ENCODE data around the gene GSTM1. TPM values are rescaled to one million over a fixed set of nuclear protein-coding genes. Genes with fewer than 3 reads are reported as not detected.
"Not testable (repeated sequence)": the region's sequence is repeated elsewhere in the genome, so short reads cannot be mapped to it uniquely, and the experiment has no call there.

The GSTM1 gene
- total RNA-seq, 1 donor from 2014 or later = not detected

GRCh38 chr1:109659997-109660690, 27.5 kb upstream of the GSTM1 start:
- DNase-seq (ENCODE audit: low read depth in 2 of 2) = no peak

GRCh38 chr1:109660691-109661026, 27.0 kb upstream of the GSTM1 start:
- not testable (repeated sequence) for DNase-seq (ENCODE audit: low read depth in 2 of 2)

GRCh38 chr1:109661391-109661790, 26.2 kb upstream of the GSTM1 start:
- no peak for DNase-seq (ENCODE audit: low read depth in 2 of 2)

GRCh38 chr1:109664671-109665070, 22.9 kb upstream of the GSTM1 start:
- no peak for DNase-seq (ENCODE audit: low read depth in 2 of 2)

- peak in 1 of 2 donors; percentile 81 for DNase-seq (ENCODE audit: low read depth in 2 of 2)
Measured at GRCh38 chr1:109667452-109668122, 20.0 kb upstream of the GSTM1 start, which contains the start of gene GSTM2. TSS of gene GSTM2 (plus strand) at chr1:109668057. CDS start at chr1:109668116, 59 bp downstream.

DNA sequence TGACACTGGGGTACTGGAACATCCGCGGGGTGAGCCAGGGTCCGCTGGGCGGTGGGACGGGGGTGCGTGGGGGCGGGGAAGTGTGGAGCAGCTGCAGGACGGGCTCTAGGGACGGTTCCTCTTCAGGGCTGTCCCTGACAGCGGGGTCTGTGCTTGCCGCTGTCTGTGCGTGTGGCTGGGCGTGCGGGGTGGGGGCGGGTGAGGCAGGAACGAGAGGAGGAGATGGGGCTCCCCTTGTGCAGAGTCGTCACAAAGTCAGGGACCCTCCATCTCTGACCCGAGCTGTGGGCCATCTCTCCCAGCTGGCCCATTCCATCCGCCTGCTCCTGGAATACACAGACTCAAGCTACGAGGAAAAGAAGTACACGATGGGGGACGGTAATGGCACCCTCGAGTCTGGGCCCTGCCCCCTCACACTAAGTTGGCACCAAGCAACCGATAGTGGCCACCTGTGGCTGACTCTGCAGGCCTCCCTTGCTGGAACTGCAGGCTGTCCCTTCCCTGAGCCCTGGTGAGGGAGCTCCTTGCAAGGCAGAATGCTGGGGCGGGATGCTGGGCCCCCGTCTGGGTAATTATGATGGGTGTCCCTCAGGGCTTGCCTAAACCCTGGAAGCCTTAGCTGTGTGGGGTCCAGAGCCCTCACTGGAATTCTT, 19.4 kb upstream of the GSTM1 start:
- no peak for DNase-seq (ENCODE audit: low read depth in 2 of 2)

- DNase-seq (ENCODE audit: low read depth in 2 of 2) = no peak
Measured at GRCh38 chr1:109669246-109669948, 18.2 kb upstream of the GSTM1 start.

DNA sequence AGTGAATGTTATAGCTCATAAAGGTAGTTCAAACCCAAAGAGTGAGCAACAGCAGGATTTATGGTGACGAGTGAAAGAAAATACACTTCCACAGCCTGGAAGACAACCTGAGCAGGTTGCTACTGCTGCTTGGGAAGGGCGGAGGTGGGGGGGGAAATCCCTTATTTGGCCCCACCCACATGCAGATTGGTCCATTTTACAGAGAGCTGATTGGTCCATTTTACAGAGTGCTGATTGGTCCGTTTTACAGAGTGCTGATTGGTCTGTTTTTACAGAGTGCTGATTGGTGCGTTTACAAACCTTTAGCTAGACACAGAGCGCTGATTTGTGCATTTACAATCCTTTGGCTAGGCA, 17.7 kb upstream of the GSTM1 start:
- not testable (repeated sequence) for DNase-seq (ENCODE audit: low read depth in 2 of 2)

DNA sequence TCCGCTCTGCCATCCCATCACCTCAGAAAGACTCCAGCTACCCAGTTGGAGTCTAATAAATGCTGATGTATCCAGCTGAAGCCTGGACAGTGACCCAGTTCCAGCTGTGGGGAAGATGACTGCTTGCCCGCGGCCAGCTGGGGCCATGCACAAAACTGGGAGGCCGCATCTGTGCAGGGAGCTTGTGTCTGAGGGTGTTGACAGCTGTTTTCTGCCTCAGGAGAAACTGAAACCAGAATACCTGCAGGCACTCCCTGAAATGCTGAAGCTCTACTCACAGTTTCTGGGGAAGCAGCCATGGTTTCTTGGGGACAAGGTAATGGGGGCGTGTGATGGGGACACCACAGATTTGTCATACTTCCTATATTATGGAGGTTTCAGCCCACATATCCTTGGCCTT, 16.6 kb upstream of the GSTM1 start:
- no peak for DNase-seq (ENCODE audit: low read depth in 2 of 2)

GRCh38 chr1:109673861-109674260, 13.8 kb upstream of the GSTM1 start:
- DNase-seq (ENCODE audit: low read depth in 2 of 2) = not testable (repeated sequence)

- DNase-seq (ENCODE audit: low read depth in 2 of 2) = not testable (repeated sequence)
Measured at GRCh38 chr1:109676683-109677381, 10.8 kb upstream of the GSTM1 start.

DNA sequence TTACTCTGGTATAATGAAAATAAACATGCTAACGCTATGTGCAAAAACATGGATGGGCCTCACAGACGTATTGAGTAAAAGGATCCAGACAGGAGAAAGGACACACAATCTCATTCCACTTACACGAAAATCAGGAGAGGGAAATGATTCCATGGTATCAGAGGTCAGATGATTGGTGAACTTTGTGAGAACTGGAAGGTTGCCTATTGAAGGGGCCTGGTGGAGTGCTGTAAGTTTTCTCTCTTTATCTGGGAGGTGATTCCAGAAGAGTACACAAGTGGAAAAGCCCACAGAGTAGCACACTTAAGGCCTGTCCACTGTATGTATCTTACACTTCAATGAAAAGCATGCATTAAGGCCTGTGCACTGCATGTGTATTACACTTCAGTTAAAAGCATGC, 10.2 kb upstream of the GSTM1 start:
- DNase-seq (ENCODE audit: low read depth in 2 of 2) = no peak

DNA sequence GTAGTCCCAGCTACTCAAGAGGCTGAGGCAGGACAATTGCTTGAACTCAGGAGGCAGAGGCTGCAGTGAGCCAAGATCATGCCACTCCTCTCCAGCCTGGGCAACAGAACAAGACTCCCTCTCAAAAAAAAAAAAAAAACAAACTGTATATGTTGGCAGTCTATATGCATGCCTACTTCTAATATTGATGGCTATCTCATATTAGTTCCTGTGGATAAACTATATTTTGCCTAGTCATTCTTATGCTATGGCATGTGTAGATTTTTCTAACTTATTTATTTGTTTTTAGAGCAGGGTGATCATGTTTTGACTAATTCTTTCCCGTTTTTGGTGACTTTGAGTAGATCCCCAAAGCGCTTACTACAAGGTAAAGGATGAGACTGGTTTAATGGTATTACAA, 9.0 kb upstream of the GSTM1 start:
- not testable (repeated sequence) for DNase-seq (ENCODE audit: low read depth in 2 of 2)

DNA sequence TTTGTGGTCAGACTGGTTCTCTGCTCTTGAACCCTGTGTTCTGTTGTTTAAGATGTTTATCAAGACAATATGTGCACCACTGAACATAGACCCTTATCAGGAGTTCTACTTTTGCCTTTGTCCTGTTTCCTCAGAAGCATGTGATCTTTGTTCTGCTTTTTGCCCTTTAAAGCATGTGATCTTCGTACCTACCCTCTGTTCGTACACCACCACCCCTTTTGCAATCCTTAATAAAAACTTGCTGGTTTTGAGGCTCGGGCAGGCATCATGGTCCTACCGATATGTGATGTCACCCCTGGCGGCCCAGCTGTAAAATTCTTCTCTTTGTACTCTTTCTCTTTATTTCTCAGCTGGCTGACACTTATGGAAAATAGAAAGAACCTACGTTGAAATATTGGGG, 2.8 kb upstream of the GSTM1 start:
- not testable (repeated sequence) for DNase-seq (ENCODE audit: low read depth in 2 of 2)

GRCh38 chr1:109685399-109685798, 2.2 kb upstream of the GSTM1 start:
- not testable (repeated sequence) for DNase-seq (ENCODE audit: low read depth in 2 of 2)

DNA sequence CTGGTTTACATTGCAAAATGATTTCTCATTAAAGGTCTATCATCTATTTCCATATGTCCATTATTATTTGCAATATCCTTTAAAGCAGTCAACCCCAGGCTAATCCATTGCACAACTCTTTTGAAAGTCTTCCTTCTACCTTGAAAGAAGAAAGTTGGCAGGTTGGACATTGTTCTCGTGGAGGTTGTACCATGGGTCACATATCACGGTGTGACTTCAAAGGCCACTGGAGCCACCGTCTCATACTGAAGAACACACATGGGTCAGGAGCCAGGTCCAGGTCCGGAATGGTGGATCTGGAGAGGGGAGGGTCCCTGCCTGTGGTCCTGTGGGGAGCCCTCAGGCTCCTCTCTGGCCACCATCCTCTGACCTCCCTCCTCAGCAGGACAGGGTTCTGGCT, 1.7 kb upstream of the GSTM1 start:
- DNase-seq (ENCODE audit: low read depth in 2 of 2) = not testable (repeated sequence)

DNA sequence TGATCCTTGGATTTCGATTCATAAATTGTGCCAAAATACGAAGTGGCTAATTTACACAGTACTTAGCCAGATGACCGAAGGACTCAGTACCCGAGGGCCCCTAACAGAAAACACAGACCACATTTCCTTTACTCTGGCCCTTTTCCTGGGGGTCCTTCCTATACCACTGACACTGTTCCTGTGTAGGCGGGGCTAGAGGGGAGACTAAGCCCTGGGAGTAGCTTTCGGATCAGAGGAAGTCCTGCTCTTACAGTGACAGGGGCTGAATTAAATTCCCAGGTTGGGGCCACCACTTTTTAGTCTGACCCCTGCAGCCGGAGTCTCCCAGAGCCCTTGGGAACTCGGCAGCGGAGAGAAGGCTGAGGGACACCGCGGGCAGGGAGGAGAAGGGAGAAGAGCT, 508 bp upstream of the GSTM1 start:
- DNase-seq (ENCODE audit: low read depth in 2 of 2) = not testable (repeated sequence)

DNA sequence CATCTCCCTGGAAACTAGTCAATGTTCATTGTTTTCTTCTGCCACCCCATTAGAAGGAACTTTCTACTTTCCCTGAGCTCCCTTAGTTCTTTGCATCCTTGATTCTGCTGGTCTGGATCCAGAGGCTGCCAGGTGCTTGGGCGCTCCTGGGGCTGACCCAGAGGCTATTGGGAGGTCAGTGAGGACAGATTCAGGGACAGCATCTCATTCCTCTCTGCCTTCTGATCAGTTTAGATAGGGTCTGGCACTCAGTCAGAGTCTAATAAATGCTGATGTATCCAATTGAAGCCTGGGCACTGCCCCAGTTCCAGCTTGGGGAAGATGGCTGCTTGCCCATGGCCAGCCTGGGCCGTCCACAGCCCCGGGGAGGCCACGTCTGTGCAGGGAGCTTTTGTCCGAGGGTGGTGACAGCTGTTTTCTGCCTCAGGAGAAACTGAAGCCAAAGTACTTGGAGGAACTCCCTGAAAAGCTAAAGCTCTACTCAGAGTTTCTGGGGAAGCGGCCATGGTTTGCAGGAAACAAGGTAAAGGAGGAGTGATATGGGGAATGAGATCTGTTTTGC, 2.3 kb downstream of the GSTM1 start:
- no peak for DNase-seq (ENCODE audit: low read depth in 2 of 2)

- DNase-seq (ENCODE audit: low read depth in 2 of 2) = no peak
Measured at GRCh38 chr1:109691759-109692158, 4.1 kb downstream of the GSTM1 start.

DNA sequence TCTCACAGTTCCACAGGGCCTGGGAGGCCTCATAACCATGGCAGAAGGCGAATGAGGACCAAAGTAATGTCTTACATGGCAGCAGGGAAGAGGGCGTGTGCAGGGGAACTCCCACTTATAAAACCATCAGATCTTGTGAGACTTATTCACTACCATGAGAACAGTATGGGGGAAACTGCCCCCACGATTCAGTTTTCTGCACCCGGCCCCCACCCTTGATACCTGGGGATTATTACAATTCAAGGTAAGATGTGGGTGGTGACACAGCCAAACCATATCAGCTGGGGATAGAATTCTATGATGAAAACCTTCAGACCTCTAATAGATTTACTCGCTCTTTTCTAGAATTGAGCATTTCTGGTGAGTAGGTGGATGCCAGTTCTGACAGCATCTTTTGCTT, 6.8 kb downstream of the GSTM1 start:
- not testable (repeated sequence) for DNase-seq (ENCODE audit: low read depth in 2 of 2)

GRCh38 chr1:109695138-109695537, 7.5 kb downstream of the GSTM1 start:
- not testable (repeated sequence) for DNase-seq (ENCODE audit: low read depth in 2 of 2)
